NB4 (cell line): ENCODE results near the gene FAM241B.

Experiments used
- CTCF ChIP-seq: IDR thresholded peaks from one replicate; pipeline ENCODE4 v1.5.1; 2012; ENCODE audit warnings: low read depth, low read length
- MAX ChIP-seq: IDR thresholded peaks from 2 replicates; pipeline ENCODE4 v1.6.1; 2011; ENCODE audit warnings: low read depth, low read length
- MYC ChIP-seq: IDR thresholded peaks from 2 replicates; pipeline ENCODE4 v1.6.1; 2011; ENCODE audit warnings: low read depth, low read length
- POLR2A ChIP-seq: IDR thresholded peaks from 2 replicates; pipeline ENCODE4 v1.6.1; 2011; ENCODE audit warnings: mild to moderate bottlenecking; ENCODE audit not compliant: insufficient read length; ENCODE audit errors: extremely low read depth

GRCh38 chr10:69616358-69616757 lies 13.7 kb upstream of the FAM241B start:
- TF ChIP-seq CTCF: no peak
- TF ChIP-seq MYC: no peak
- no peak for TF ChIP-seq POLR2A
- TF ChIP-seq MAX: no peak
